ENCODE measurements around the gene RPS3.
A peak's percentile ranks its signal among the peaks of the same experiment; 100 is the strongest.

RPS3 gene

DNA sequence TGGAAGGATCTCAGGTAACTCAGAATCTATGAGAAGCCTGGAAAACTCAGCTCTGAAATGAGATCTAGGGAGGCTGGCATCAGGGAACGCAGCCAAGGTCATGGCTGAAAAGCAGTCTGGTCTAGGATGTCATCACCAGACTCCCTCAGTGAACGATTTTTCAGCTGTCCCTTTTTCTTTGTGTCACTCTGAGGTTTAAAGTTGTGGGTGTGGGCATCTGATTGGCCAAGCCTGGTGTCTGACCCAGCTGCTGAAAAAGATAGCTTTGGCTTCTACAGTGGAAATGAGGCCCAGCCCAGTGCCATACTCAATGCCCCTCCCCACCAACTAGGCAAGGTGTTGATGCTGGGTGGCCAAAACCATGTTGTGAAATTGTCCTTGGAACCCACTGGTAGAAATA, 14.5 kb downstream of the RPS3 start:
- DNase-seq (ENCODE audit: low read depth, low spot score) = no peak

- no peak for DNase-seq (ENCODE audit: low read depth, low spot score)
These were observed 21.1 kb downstream of the RPS3 start for GRCh38 chr11:75420224-75421034.

GRCh38 chr11:75421035-75421602, 21.8 kb downstream of the RPS3 start:
- no peak for DNase-seq (ENCODE audit: low read depth, low spot score)

DNA sequence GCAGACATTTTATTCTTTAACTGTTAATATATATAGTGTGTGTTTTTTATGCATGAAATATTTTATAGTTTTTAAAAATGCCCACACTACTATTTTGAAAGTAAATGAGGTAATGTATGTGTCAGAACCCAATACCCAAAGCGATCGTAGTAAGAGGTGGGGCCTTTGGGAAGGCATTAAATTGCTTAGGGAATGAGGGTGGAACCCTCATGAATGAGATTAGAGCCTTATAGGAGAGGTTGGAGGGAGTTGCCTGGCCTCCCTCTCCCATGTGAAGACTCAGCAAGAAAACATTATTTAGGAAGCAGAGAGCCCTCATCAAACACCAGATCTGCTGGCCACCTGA, 22.6 kb downstream of the RPS3 start:
- DNase-seq (ENCODE audit: low read depth, low spot score) = no peak

GRCh38 chr11:75422248-75423231, 23.2 kb downstream of the RPS3 start:
- no peak for DNase-seq (ENCODE audit: low read depth, low spot score)

DNA sequence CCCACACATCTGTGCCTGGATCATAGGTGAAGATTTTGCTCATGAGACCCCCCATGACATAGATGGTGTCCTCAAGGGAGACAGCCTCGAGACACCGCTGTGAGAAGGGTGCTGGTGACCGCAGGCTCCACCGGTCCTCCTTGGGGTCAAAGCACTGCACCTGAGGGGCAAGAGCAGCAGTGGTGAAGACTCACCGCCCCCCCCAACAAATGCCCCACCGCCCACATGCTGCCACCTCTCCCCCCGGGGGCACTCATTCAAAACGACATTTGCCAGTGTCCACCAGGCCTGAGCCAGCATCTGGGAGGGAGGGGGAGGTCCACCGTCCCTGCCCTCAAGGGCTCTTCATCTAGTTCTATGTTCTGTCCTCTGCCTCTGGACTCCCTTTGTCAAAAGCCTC, 24.4 kb downstream of the RPS3 start:
- no peak for DNase-seq (ENCODE audit: low read depth, low spot score)

- no peak for DNase-seq (ENCODE audit: low read depth, low spot score)
These were observed 25.1 kb downstream of the RPS3 start for GRCh38 chr11:75424396-75424795.

- no peak for DNase-seq (ENCODE audit: low read depth, low spot score)
These were observed 26.1 kb downstream of the RPS3 start for GRCh38 chr11:75425422-75425821.

GRCh38 chr11:75426720-75427086, 27.4 kb downstream of the RPS3 start:
- DNase-seq (ENCODE audit: low read depth, low spot score) = no peak

GRCh38 chr11:75427181-75427580, 27.9 kb downstream of the RPS3 start:
- DNase-seq (ENCODE audit: low read depth, low spot score) = no peak

DNA sequence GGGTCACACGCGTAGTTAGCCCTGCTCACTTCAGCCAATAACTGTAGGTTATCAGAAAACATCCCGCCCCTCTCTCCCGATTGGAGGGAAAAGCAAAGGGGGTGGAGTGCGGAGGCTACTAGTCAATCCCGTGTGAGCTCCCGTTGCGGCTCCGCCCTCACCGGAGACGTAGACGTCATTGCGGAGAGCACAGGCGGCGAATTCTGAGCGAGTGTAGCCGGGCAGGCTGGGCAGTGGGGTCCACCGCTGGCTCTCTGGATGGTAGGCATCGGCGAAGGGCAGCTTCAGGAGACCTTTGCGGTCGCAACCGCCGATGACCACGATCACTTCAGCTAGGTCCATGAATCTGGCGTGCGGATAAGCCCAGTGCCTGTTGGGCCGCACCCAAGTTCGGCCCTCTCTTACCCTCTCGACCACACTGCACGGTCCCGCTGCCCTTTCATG, 29.0 kb downstream of the RPS3 start:
- peak; percentile 26 for DNase-seq (ENCODE audit: low read depth, low spot score)

- no peak for DNase-seq (ENCODE audit: low read depth, low spot score)
These were observed 29.8 kb downstream of the RPS3 start for GRCh38 chr11:75428989-75429640.

GRCh38 chr11:75429641-75429901, 30.3 kb downstream of the RPS3 start:
- DNase-seq (ENCODE audit: low read depth, low spot score) = no peak

- DNase-seq (ENCODE audit: low read depth, low spot score) = peak; percentile 18
These were observed 30.8 kb downstream of the RPS3 start for GRCh38 chr11:75429902-75430713.

- no peak for DNase-seq (ENCODE audit: low read depth, low spot score)
These were observed 31.6 kb downstream of the RPS3 start for GRCh38 chr11:75430714-75431532.

- DNase-seq (ENCODE audit: low read depth, low spot score) = no peak
These were observed 32.5 kb downstream of the RPS3 start for GRCh38 chr11:75431533-75432525.

GRCh38 chr11:75432911-75433321, 33.6 kb downstream of the RPS3 start, which contains the start of gene KLHL35:
TSS of gene KLHL35 (minus strand) at chr11:75433203. CDS start at chr11:75430629, 2,574 bp downstream.
- DNase-seq (ENCODE audit: low read depth, low spot score) = no peak

DNA sequence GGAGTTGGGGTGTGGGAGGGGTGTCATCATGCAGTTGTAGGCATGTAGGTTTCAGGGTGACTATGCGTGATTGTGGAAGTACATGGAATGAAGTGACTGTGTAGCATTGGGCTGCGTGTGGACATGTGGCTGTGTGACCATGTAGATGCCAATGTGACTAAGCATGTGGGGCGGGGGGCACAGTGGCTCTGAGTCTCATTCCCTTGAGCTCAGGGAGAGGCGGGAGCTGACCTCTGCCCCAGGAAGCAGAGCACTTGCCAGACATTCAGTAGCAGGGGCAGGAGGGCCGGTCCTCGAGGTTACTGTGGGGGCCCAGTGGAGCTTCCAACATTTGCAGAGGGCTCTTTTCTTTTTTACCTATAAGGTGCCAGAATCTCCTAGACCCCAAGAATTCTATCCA, 34.1 kb downstream of the RPS3 start:
- no peak for DNase-seq (ENCODE audit: low read depth, low spot score)

- no peak for DNase-seq (ENCODE audit: low read depth, low spot score)
These were observed 34.7 kb downstream of the RPS3 start for GRCh38 chr11:75434051-75434450.
